ENCODE data around the gene ZNF644. TPM values are rescaled to one million over a fixed set of nuclear protein-coding genes. Genes with fewer than 3 reads are reported as not detected.
A peak's percentile ranks its signal among the peaks of the same experiment; 100 is the strongest.

Gene ZNF644
- polyA plus RNA-seq, 4 donors = 57.9 to 73.8 (median 68.9) TPM

DNA sequence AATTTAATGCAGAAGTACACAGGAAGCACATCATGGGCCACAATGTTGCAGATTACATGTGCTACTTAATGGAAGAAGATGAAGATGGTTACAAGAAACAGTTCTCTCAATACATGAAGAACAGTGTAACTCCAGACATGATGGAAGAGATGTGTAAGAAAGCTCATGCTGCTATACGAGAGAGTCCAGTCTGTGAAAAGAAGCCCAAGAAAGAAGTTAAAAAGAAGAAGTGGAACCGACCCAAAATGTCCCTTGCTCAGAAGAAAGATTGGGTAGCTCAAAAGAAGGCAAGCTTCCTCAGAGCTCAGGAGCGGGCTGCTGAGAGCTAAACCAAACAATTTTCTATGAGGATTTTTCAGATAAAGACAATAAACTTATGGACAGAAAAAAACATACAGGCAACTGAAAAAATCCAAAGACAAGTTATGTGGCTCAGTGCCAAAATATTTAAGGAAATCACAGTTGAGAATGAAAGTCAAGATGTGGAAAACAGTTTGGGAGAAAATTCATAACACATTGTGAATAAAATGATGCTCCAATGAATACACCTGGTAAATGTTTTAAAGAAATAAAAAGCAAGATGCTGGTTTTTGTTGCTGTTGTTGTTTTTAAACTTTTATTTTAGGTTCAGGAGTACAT, 2.8 kb upstream of the ZNF644 start:
- no peak for DNase-seq (ENCODE audit: low read depth in 4 of 4, low spot score in 2 of 4)

DNA sequence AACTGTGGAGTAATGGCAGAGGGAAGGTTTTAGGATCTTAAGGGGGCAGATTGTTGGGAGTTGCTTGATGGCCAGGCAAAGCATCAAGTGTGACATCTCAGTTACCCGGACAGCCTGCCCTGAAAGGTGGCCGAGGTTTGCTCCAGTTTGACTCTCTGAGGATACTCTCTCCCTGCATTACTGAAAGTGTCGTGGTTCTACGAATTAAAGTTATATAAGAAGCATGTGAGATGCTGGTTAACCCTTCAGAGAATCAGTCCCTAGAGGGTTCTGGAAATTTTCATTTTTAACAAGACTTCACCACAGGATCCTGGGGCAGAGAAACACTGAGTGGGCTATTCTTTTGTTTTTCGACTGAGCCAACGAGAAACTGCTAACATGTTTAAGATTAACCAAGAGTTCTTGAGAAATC, 689 bp upstream of the ZNF644 start:
- DNase-seq (ENCODE audit: low read depth in 4 of 4, low spot score in 2 of 4) = no peak

DNA sequence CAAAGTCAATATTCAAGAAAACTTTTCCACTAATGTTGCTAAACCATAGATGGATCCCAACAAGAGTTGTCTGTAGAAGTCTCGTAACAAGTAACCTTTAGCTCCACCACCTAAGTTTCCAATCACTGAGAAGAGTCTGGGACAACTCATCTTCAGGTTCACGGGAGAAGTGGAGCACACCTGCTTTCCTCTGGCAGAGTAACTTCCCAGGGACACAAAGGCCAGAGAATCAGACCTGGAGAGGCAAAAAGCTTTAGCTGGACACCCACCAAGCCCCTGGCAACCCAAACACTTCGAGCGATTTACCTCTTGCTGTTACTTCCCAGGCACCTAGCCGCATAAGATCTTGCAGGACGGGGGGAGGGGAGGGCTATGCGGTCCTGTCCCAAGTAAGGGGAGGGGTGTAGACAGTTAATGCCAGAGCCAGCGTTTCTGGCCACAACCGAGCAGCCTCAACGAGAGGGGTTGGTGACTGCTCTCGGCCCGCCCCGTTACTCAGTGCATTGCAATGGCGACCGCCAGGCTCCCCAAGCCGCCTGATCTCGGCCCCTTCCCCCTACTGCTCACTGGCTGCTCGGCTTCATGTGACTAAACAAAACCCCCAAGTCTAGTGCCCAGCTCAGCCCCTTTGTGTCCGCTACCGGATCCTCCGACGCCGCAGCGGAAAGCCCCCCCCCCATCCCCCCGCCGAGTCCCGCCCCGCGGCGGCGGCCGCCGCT, 709 bp downstream of the ZNF644 start:
- peak; percentile 63 to 76 (median 72) for DNase-seq (ENCODE audit: low read depth in 4 of 4, low spot score in 2 of 4)

DNA sequence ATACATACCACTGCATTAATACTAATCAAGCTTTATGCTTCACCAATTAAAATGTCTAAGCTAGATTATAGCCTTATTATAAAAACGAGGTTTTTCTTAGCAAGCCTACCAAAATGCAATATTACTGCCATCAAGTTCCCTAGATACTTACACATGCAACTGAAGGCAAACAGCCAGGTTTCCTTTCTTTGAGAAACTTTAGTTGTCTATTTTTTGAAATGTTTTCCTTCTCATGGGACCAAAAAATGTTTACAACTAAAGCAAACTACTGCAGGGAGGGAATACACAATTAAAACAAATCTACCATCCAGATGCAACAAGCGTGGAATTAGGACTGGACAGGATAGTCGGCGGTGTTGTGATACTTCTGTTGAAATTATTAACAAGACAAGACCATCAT, 1.3 kb downstream of the ZNF644 start:
- DNase-seq (ENCODE audit: low read depth in 4 of 4, low spot score in 2 of 4) = no peak

DNA sequence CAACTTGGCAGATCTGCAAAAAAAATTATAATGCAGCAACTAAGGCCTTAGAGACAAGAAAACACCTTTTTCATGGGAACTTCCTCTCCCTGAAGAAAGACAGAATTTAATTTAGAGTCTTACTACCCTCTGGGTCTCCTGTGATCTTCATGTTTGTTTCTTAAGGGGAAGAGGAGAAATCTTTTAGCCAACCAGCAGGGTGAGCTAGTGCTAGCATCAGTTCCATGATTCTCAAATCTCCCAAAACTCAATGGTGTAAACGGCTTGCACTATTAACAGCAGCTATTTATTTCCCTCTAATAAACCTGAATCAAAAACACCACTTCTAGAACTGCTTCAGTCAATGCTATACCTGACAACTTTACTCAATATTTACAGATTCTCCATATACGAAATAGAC, 3.8 kb downstream of the ZNF644 start:
- DNase-seq (ENCODE audit: low read depth in 4 of 4, low spot score in 2 of 4) = no peak

DNA sequence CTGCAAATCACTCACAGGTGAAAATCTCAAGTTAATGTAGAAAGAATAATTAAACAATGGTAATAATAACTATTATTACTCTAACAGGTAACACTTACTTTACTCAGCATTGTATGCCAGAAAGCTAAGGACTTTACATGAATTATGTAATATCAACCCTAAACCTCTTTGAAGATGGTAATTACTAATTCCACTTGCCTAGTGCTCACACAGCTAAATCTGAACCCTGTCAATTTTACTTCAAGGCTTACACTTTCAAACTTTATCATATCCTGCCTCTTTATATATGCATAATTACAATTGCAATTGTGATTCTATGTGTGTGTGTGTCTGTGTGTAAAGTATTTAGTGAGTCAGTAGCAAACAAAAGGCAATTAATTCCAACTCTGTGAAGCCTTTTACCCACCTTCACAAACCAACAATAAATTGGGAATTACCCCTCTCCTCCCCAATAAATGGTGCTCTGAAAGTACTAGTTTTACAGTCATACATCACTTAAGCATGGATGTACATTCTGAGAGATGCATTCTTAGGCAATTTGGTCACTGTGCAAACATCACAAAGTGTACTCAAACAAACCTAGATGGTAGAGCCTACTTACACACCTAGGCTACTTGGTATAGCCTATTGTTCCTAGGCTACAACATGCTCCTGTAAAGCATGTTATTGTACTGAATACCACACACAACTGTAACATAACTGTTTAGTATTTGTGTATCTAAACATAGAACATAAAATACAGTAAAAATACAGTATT, 5.9 kb downstream of the ZNF644 start:
- DNase-seq (ENCODE audit: low read depth in 4 of 4, low spot score in 2 of 4) = no peak

DNA sequence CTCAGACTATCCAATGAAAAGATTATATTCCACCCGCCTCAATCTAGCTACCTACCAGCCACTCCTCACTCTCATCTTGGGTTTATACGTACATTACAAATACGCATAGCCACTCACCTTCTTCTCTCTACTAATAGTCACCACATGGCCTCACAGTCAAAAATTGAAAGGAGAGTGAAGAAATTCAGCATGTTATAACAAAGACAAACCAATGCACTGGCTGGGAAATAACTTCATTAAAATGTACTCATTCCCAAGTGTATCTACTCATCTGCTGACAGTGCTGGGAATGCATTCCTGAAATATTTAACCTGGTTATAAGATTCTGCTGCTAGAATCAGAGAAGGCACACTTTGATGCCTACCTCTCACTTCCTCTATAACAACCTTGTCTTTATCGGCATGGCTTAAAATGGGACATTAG, 6.5 kb downstream of the ZNF644 start:
- DNase-seq (ENCODE audit: low read depth in 4 of 4, low spot score in 2 of 4) = no peak

DNA sequence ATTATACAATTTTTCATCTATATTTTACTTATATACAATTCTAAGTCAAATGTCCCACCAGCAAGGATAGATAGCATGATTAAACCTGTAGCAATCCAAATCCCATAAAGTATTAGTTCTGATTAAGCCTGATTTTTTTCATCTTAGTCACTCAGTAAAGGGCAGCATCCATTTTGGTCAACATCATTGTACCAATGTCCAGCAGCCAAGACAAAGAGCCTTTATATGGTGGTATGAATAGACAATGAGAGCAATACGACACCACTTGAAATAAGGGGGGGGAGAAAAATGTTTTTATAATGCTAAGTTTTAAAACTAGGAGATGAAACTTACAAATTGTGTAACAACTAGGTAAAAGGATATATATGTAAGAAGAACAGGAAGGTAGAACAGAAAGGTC, 7.4 kb downstream of the ZNF644 start:
- DNase-seq (ENCODE audit: low read depth in 4 of 4, low spot score in 2 of 4) = no peak

DNA sequence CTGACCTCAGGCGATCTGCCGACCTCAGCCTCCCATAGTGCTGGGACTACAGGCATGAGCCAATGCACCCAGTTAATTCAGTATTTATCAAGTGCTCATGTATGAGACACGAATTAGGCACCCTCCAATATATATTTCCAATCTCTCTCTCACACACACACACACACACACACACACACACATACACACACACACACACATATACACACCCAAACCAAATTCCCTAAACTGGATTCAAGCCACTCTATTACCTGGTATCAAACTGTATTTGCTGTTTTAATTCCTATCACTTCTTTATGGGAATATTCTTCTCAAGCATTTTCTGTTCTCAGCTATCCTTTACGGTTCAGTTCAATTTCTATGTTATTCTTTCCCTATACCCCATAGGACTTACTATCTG, 8.5 kb downstream of the ZNF644 start:
- no peak for DNase-seq (ENCODE audit: low read depth in 4 of 4, low spot score in 2 of 4)

DNA sequence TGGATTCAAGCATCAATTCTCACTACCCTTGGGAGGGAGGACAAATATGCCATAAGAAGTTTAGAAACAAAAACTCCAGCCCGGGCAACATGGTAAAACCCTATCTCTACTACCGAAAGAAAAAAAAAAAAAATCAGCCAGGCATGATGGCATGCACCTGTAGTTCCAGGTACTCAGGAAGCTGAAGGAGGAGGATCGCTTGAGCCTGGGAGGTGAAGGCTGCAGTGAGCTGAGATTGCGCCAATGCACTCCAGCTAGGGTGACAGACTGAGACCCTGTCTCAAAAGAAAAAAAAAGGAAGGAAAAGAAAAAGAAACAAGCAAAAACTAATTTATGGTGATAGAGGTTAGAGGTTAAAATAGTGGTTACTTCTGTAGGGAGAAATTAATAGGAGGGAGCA, 9.6 kb downstream of the ZNF644 start:
- DNase-seq (ENCODE audit: low read depth in 4 of 4, low spot score in 2 of 4) = no peak

DNA sequence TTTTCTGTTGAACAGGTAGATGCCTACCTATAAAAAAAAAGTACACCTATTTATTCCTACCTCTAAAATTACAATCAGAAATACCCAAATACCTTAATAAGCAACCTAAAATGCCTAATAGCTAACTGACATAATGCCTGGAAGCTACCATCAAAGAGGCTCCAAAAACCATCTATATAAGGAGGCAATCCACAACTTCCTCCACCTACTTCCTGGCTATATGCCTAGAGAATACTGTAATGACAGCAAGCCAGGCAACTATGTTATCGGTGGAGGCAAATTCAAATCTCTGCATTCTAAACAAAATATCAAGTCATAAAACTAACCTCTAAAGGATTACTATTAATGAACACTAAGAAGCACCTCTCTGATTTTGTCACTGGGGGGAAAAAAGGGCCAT, 10.1 kb downstream of the ZNF644 start:
- no peak for DNase-seq (ENCODE audit: low read depth in 4 of 4, low spot score in 2 of 4)

DNA sequence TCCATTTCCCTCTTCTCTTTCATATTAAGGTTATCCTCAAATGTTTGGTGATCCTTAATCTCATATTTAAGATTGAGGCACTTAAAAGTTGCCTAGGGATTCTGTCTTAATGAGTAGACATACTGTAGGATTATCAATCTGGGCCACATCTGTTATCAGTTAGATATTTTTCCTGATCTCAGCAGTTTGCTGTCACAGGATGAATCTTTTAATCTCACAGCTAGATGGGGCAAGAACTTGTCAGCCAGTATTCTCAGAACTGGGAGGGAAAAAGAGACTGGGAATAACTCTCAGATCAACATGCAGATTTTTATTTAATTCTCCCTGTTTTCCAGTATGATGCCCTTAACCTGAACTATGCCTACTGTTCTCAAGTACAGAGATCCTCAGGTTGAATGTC, 14.0 kb downstream of the ZNF644 start:
- DNase-seq (ENCODE audit: low read depth in 4 of 4, low spot score in 2 of 4) = no peak

DNA sequence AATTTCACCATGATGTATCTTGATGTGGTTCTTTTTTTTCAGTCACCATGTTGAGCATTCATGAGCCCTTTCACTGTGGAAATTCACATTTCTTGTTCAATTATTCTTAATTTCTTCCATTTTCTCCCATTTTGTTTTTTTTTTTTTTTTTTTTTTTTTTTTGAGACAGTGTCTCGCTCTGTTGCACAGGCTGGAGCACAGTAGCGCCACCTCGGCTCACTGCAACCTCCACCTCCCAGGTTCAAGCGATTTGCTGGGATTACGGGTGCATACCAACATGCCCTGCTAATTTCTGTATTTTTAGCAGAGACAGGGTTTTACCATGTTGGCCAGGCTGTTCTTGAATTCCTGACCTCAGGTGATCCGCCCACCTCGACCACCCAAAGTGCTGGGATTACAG, 14.7 kb downstream of the ZNF644 start:
- DNase-seq (ENCODE audit: low read depth in 4 of 4, low spot score in 2 of 4) = no peak

DNA sequence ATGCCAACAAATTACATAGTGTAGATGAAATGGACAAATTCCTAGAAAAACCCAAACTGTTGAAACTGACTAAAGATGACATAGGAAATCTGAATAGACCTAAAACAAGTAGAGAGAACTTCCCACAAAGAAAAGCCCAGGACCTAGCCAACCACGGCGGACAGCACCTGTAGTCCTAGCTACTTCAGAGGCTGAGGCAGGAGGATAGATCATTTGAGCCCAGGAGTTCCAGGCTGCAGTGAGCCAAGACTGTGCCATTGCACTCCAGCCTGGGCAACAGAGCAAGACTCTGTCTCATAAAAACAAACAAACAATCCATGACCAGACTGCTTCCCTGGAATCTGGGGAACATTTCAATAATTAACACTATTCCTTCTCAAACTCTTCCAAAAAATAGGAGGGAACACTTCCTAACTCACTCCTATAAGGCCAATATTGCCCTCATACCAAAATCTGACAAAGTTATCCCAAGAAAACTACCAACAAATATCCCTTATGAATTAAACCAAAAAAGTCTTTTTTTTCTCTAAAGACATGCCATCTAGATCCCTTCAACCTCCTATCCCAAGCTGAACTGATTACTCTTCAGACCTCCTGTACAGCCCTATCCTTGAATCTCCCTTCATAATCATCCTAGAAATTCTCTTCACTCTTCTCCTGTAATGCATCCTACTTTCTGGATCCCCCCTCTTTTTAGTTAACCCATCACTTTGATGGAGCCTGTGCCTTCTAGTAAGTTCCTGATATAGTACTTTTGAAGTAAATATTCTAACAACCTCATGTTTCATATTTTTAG, 15.5 kb downstream of the ZNF644 start:
- DNase-seq (ENCODE audit: low read depth in 4 of 4, low spot score in 2 of 4) = no peak

DNA sequence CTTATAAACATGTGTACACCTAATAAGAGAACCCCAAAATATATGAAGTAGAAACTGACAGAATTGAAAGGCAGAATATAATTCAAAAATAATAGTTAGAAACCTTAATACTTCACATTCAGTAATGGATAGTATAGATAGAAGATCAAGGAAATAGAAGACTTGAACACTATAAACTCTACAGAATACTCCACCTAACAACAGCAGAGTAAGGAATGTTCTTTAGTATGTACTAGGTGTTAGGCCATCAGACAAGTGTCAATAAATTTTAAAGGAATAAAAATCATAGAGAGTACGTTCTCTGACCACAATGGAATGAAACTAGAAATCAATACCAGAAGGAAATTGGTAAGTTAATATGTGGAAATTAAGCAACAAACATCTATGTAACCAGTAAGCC, 16.6 kb downstream of the ZNF644 start:
- DNase-seq (ENCODE audit: low read depth in 4 of 4, low spot score in 2 of 4) = no peak

DNA sequence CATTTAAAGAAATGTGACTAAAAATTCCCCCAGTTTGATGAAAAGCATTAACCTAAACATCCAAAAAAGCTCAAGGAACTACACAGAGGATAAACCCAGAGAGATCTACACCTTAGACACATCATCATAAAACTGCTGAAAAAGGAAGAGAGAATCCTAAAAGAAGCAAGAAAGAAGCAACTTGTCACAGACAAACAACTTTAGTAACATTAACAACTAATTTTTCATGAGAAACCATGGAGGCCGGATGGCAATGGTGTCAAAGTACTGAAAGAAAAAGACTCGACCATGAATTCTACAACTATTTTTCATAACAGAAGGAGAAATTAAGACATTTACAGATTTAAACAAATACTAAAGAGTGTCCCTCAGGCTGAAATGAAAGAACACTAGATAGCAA, 17.7 kb downstream of the ZNF644 start:
- DNase-seq (ENCODE audit: low read depth in 4 of 4, low spot score in 2 of 4) = no peak

DNA sequence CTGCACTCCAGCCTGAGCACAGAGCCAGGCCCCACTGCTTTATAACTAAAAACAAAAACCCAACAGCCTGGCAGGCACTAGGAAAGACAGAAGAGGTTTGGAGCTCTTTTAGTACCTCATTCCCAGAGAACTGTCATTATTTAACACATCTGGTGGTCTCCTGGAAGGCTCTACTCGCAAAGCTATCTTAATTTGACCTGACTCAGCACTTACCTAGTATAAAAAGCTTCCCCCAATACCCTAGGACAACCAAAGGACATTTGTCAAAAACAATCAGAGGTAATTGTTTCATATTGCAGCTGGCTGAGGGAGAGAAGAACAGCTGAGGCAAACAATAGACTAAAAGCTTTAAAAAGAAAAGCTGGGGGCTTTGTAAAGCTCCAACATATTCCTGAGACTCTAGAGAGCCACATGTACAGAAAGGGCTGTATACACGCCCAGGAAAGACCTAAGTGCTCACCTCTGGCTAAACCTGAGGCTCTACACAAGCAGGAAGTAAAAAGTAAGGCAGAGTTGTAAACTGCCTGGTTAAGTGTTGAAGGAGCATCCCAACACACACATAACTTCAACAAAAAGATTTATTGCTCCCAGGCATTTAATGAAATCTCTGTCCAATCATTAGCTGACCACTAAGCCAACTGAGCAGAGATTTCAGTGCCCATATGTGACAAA, 25.0 kb downstream of the ZNF644 start:
- DNase-seq (ENCODE audit: low read depth in 4 of 4, low spot score in 2 of 4) = no peak

DNA sequence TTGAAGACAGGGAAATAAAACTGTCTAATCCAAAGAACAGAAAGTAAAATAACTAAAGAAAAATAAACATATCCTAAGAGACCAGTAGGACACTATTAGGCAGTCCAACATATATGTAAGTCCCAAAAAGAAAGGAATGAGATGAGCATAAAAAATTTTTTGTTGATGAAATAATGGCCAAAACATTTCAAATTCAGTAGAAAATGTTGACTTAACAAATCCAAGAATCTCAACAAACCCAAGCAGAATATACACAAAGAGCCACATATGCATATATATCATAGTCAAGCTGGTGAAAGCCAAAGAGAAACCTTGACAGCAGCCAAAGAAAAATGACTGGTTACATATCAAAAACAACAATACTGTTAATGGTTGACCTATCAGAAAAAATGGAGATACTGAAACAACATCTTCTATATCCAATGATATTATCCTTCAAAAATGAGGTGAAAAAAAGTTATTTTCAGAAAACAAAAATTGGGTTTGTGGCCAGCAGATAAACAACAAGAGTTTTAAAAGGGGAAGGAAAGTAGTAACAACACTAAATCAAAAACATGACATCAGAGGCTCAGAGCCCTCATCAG, 26.4 kb downstream of the ZNF644 start:
- no peak for DNase-seq (ENCODE audit: low read depth in 4 of 4, low spot score in 2 of 4)

DNA sequence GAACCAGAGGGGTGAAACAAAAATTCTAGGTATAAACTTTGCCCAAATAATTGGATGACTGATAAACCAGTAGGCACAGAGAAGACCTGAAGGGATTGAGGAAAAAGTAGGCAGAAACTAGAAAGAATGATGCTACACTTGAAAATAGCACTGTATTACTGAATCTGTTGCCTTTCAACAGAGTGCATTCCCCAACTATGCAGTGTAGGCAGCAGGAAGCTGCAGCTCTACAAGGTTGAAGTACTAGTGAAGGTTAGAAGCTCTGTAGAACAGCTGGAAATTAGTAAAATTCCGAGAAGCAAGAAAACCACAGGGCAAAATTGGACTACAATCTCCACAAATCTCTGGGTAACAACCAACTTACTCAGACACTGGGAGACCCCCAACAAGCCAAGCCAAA, 27.4 kb downstream of the ZNF644 start:
- DNase-seq (ENCODE audit: low read depth in 4 of 4, low spot score in 2 of 4) = no peak

DNA sequence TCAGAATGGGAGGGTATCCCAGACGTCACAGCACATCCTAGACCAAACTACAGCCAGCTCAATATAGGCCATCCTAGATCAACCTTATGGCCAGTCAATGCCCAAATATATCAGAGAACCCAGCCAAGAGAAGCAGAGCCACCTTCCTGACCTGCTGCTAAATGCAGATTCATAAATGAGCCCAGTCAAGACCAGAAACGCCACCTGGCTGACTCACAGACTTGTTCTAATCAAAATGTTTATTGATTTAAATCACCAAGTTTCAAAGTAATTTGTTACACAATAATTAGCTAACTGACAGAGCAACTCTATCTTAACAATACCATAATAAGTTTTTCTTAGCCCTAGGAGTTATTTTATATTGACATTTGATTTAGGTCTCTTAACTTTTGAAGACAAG, 28.6 kb downstream of the ZNF644 start:
- no peak for DNase-seq (ENCODE audit: low read depth in 4 of 4, low spot score in 2 of 4)

Data from left renal cortex interstitium (tissue), 4 donors.